Effector CD4-positive, alpha-beta T cell (primary cell): ENCODE data around the gene ERVK3-1.
"Not testable (repeated sequence)": the region's sequence is repeated elsewhere in the genome, so short reads cannot be mapped to it uniquely, and the experiment has no call there.

Experiments used
- DNase-seq: peaks from one replicate; pipeline ENCODE4 v3.0.0-alpha.2; 2020
- total RNA-seq: gene quantifications from one replicate; lab custom pipeline; 2026; lab: John Stamatoyannopoulos, UW

The ERVK3-1 gene
- total RNA-seq = 54.4 reads per million, percentile 70 among the genes with 10 or more reads in this experiment

- DNase-seq = peak; percentile 91
Observed at GRCh38 chr19:58305065-58305931, at the start of gene ERVK3-1. Gene ERVK3-1 (plus strand): TSS chr19:58305377. CDS start chr19:58312169, 6,792 bp downstream.

GRCh38 chr19:58258259-58258658 lies 46.9 kb upstream of the ERVK3-1 start:
- not testable (repeated sequence) for DNase-seq

GRCh38 chr19:58261600-58261967 lies 43.6 kb upstream of the ERVK3-1 start:
- no peak for DNase-seq

- no peak for DNase-seq
Observed at GRCh38 chr19:58261968-58262921, 42.9 kb upstream of the ERVK3-1 start.

GRCh38 chr19:58262922-58263296 lies 42.3 kb upstream of the ERVK3-1 start:
- no peak for DNase-seq

GRCh38 chr19:58265100-58265499 lies 40.1 kb upstream of the ERVK3-1 start:
- no peak for DNase-seq

- no peak for DNase-seq
Observed at GRCh38 chr19:58268344-58268743, 36.8 kb upstream of the ERVK3-1 start.

GRCh38 chr19:58274771-58275201 lies 30.4 kb upstream of the ERVK3-1 start:
- no peak for DNase-seq

- DNase-seq = no peak
Observed at GRCh38 chr19:58275564-58275963, 29.6 kb upstream of the ERVK3-1 start.

- DNase-seq = no peak
Observed at GRCh38 chr19:58277197-58277596, 28.0 kb upstream of the ERVK3-1 start.

GRCh38 chr19:58277748-58278540 lies 27.2 kb upstream of the ERVK3-1 start:
- no peak for DNase-seq

- DNase-seq = peak; percentile 96
Observed at GRCh38 chr19:58278541-58279041, 26.6 kb upstream of the ERVK3-1 start, which contains the start of gene ZNF8. Gene ZNF8 (plus strand): TSS chr19:58278955. CDS start chr19:58279082, 127 bp downstream.

- DNase-seq = peak; percentile 18
Observed at GRCh38 chr19:58279042-58279924, 25.9 kb upstream of the ERVK3-1 start.

GRCh38 chr19:58279925-58280316 lies 25.3 kb upstream of the ERVK3-1 start:
- no peak for DNase-seq

- DNase-seq = no peak
Observed at GRCh38 chr19:58284199-58284598, 21.0 kb upstream of the ERVK3-1 start.

- no peak for DNase-seq
Observed at GRCh38 chr19:58291943-58292342, 13.2 kb upstream of the ERVK3-1 start.

GRCh38 chr19:58294743-58295374 lies 10.3 kb upstream of the ERVK3-1 start:
- no peak for DNase-seq

GRCh38 chr19:58296104-58296503 lies 9.1 kb upstream of the ERVK3-1 start:
- no peak for DNase-seq

GRCh38 chr19:58300620-58301019 lies 4.6 kb upstream of the ERVK3-1 start:
- DNase-seq = no peak

- no peak for DNase-seq
Observed at GRCh38 chr19:58304255-58304654, 922 bp upstream of the ERVK3-1 start.

- no peak for DNase-seq
Observed at GRCh38 chr19:58304748-58305064, 471 bp upstream of the ERVK3-1 start.
